ENCODE data around the gene PCNA. TPM values are rescaled to one million over a fixed set of nuclear protein-coding genes. Genes with fewer than 3 reads are reported as not detected.

The PCNA gene
- polyA plus RNA-seq, 1 donor (not counting 4 experiments of a cell fraction or from before 2014, with no cell fraction given): 130 TPM

- no peak overlapping the region for H3K9ac ChIP-seq (ENCODE audit: control insufficient read depth, extremely low read depth, insufficient read depth, low read length)
- no peaks in the 10 kb centered on the region for H3K9me3 ChIP-seq (ENCODE audit: control insufficient read depth, low read depth, low read length)
- H3K4me2 ChIP-seq (ENCODE audit: control insufficient read depth, extremely low read depth, insufficient read depth, low read depth, low read length): no peak overlapping the region
- H3K4me1 ChIP-seq (ENCODE audit: control insufficient read depth, extremely low read depth, insufficient read depth, low read length): peaks cover 14% of the 10 kb centered on the region
- FAIRE-seq (no peak), DNase-seq (ENCODE audit: low read depth, low spot score) (no peak)
- H3K4me3 ChIP-seq (ENCODE audit: control insufficient read depth in 2 of 3, extremely low read depth in 1 of 3, insufficient read depth in 2 of 3, low read depth in 1 of 3, low read length in 3 of 3): no peak overlapping the region
- H4K20me1 ChIP-seq (ENCODE audit: control insufficient read depth, extremely low read depth, insufficient read depth, low read length): peaks cover 5% of the 10 kb centered on the region
- no peaks in the 10 kb centered on the region for H3K27me3 ChIP-seq (ENCODE audit: control insufficient read depth, extremely low read depth, insufficient read depth, low read length)
- dilution Hi-C loops (cut with MboI; ENCODE audit: extremely low pct_ligation_motif_present, low sequenced_read_pairs): no loop called here
- no peak overlapping the region for H3K27ac ChIP-seq (ENCODE audit: control insufficient read depth, insufficient read depth, low read length)
- H2AFZ ChIP-seq (ENCODE audit: control insufficient read depth, low read length): no peak overlapping the region
- peaks cover 73% of the 10 kb centered on the region for H3K79me2 ChIP-seq (ENCODE audit: control insufficient read depth, insufficient read depth, low read length)
- no peaks in the 10 kb centered on the region for H3K9me1 ChIP-seq (ENCODE audit: control insufficient read depth, extremely low read depth, insufficient read depth, low read length)
- TF ChIP-seq EZH2 (IDR thresholded peaks at IDR 0.05; ENCODE audit: low read length) (no peak), CTCF (optimal IDR thresholded peaks at IDR 0.05 in 1 of 3, IDR thresholded peaks at IDR 0.05 in 1 of 3, conservative IDR thresholded peaks at IDR 0.05 in 1 of 3; ENCODE audit: extremely low read depth in 1 of 3, insufficient read depth in 2 of 3, low read length in 3 of 3) (no peak)
- peaks cover 0 to 2% of the 10 kb centered on the region in 2 experiments for H3K36me3 ChIP-seq (ENCODE audit: control insufficient read depth in 2 of 2, extremely low read depth in 1 of 2, insufficient read depth in 2 of 2, low read length in 2 of 2)
Observed at GRCh38 chr20:5133998-5134397, 14.2 kb upstream of the PCNA start.

- Histone ChIP-seq H3K4me3 (ENCODE audit: control insufficient read depth in 2 of 3, extremely low read depth in 1 of 3, insufficient read depth in 2 of 3, low read depth in 1 of 3, low read length in 3 of 3) (no peak overlapping the region), H3K9me1 (ENCODE audit: control insufficient read depth, extremely low read depth, insufficient read depth, low read length) (no peaks in the 10 kb centered on the region), H3K4me1 (ENCODE audit: control insufficient read depth, extremely low read depth, insufficient read depth, low read length) (peaks cover 17% of the 10 kb centered on the region), H4K20me1 (ENCODE audit: control insufficient read depth, extremely low read depth, insufficient read depth, low read length) (peaks cover 5% of the 10 kb centered on the region), H3K36me3 (ENCODE audit: control insufficient read depth in 2 of 2, extremely low read depth in 1 of 2, insufficient read depth in 2 of 2, low read length in 2 of 2) (peaks cover 0 to 3% of the 10 kb centered on the region in 2 experiments), H3K9ac (ENCODE audit: control insufficient read depth, extremely low read depth, insufficient read depth, low read length) (no peak overlapping the region), H3K4me2 (ENCODE audit: control insufficient read depth, extremely low read depth, insufficient read depth, low read depth, low read length) (no peak overlapping the region), H3K9me3 (ENCODE audit: control insufficient read depth, low read depth, low read length) (no peaks in the 10 kb centered on the region), H3K27me3 (ENCODE audit: control insufficient read depth, extremely low read depth, insufficient read depth, low read length) (no peaks in the 10 kb centered on the region), H2AFZ (ENCODE audit: control insufficient read depth, low read length) (no peak overlapping the region), H3K79me2 (ENCODE audit: control insufficient read depth, insufficient read depth, low read length) (peaks cover 73% of the 10 kb centered on the region), H3K27ac (ENCODE audit: control insufficient read depth, insufficient read depth, low read length) (no peak overlapping the region)
- DNase-seq (ENCODE audit: low read depth, low spot score) (no peak), FAIRE-seq (no peak)
- dilution Hi-C loops (cut with MboI; ENCODE audit: extremely low pct_ligation_motif_present, low sequenced_read_pairs): no loop called here
- TF ChIP-seq EZH2 (IDR thresholded peaks at IDR 0.05; ENCODE audit: low read length): no peak
- TF ChIP-seq CTCF (optimal IDR thresholded peaks at IDR 0.05 in 1 of 3, IDR thresholded peaks at IDR 0.05 in 1 of 3, conservative IDR thresholded peaks at IDR 0.05 in 1 of 3; ENCODE audit: extremely low read depth in 1 of 3, insufficient read depth in 2 of 3, low read length in 3 of 3): no peak
Observed at GRCh38 chr20:5131502-5131901, 11.7 kb upstream of the PCNA start.

All from keratinocyte (primary cell).